ENCODE results near the gene FOXP1.

Gene FOXP1

GRCh38 chr3:71294919-71295318 is 288.6 kb downstream of the FOXP1 start:
- Histone ChIP-seq H3K9me3 (ENCODE audit: control insufficient read depth, low read length) (no peaks in the 10 kb centered on the region), H3K27ac (ENCODE audit: insufficient read depth, low read depth, low read length, poor library complexity, severe bottlenecking) (no peak overlapping the region), H3K4me1 (ENCODE audit: control insufficient read depth, insufficient read depth, low read length) (no peaks in the 10 kb centered on the region), H3K4me3 (ENCODE audit: insufficient read depth, low read depth, low read length) (no peak overlapping the region), H3K27me3 (ENCODE audit: control insufficient read depth, insufficient read depth, low read length, poor library complexity, severe bottlenecking) (no peaks in the 10 kb centered on the region), H3K36me3 (ENCODE audit: control insufficient read depth, insufficient read depth, low read length) (no peaks in the 10 kb centered on the region)
- WGBS, 2 experiments: 89 to 92% methylated on average over 7 of the region's 7 CpGs

- WGBS, 2 experiments: 92% methylated on average over 2 of the region's 2 CpGs
- no peak overlapping the region for H3K4me3 ChIP-seq (ENCODE audit: insufficient read depth, low read depth, low read length)
- no peaks in the 10 kb centered on the region for H3K9me3 ChIP-seq (ENCODE audit: control insufficient read depth, low read length)
Measured at GRCh38 chr3:71290301-71290700, 293.2 kb downstream of the FOXP1 start.

GRCh38 chr3:71288269-71288930 is 295.1 kb downstream of the FOXP1 start:
- no peaks in the 10 kb centered on the region for H3K27me3 ChIP-seq (ENCODE audit: control insufficient read depth, insufficient read depth, low read length, poor library complexity, severe bottlenecking)
- no peak overlapping the region for H3K27ac ChIP-seq (ENCODE audit: insufficient read depth, low read depth, low read length, poor library complexity, severe bottlenecking)
- no peak overlapping the region for H3K4me3 ChIP-seq (ENCODE audit: insufficient read depth, low read depth, low read length)
- no peaks in the 10 kb centered on the region for H3K36me3 ChIP-seq (ENCODE audit: control insufficient read depth, insufficient read depth, low read length)
- 97 to 100% methylated on average over 3 to 4 of the region's 4 CpGs for WGBS, 2 experiments
- no peaks in the 10 kb centered on the region for H3K4me1 ChIP-seq (ENCODE audit: control insufficient read depth, insufficient read depth, low read length)
- H3K9me3 ChIP-seq (ENCODE audit: control insufficient read depth, low read length): no peaks in the 10 kb centered on the region

More at GRCh38 chr3:71290301-71290700, 293.2 kb downstream of the FOXP1 start:
- Histone ChIP-seq H3K36me3 (ENCODE audit: control insufficient read depth, insufficient read depth, low read length) (no peaks in the 10 kb centered on the region), H3K27me3 (ENCODE audit: control insufficient read depth, insufficient read depth, low read length, poor library complexity, severe bottlenecking) (no peaks in the 10 kb centered on the region), H3K4me1 (ENCODE audit: control insufficient read depth, insufficient read depth, low read length) (no peaks in the 10 kb centered on the region), H3K27ac (ENCODE audit: insufficient read depth, low read depth, low read length, poor library complexity, severe bottlenecking) (no peak overlapping the region)

DNA sequence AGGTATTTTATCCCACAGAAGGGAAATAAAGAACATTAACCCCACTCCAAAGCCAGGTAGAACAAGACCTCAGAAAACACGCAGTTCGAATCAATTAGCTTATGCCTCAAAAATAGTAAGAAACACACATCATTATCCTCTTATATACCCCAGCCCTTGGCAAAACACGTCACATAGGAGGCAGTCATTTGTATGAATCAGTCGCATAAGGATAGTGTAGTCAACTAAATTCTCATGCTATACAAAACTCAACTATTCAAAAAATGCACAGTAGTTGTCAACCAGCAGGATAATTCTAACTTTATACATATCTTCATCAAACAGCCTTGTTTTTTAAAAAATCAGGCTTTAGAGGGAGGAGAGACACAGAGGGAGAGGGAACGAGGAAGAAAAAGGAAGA is 298.4 kb downstream of the FOXP1 start:
- no peaks in the 10 kb centered on the region for H3K27me3 ChIP-seq (ENCODE audit: control insufficient read depth, insufficient read depth, low read length, poor library complexity, severe bottlenecking)
- 95% methylated on average over 4 to 5 of the region's 5 CpGs for WGBS, 2 experiments
- no peaks in the 10 kb centered on the region for H3K4me1 ChIP-seq (ENCODE audit: control insufficient read depth, insufficient read depth, low read length)
- no peak overlapping the region for H3K27ac ChIP-seq (ENCODE audit: insufficient read depth, low read depth, low read length, poor library complexity, severe bottlenecking)
- no peak overlapping the region for H3K4me3 ChIP-seq (ENCODE audit: insufficient read depth, low read depth, low read length)
- no peaks in the 10 kb centered on the region for H3K36me3 ChIP-seq (ENCODE audit: control insufficient read depth, insufficient read depth, low read length)
- no peaks in the 10 kb centered on the region for H3K9me3 ChIP-seq (ENCODE audit: control insufficient read depth, low read length)

DNA sequence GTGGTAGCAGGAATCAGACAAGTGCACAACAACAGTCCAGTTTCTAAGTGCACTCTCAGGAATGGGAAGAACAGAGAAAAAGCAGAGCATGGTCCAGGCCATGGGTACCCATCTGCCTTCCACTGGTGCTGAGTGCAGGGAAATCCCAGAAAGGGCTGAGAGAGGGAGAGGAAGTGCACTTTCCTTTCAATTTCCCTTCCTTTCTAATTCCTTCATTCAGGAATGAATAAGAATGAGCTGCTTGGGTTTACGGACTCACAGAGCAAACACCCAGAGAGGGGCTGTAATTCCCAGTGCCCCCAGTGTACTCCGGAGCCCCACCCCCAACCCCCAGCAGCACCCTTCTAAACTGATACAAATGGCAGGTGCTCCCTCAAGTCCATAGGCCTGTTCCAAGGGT is 300.6 kb downstream of the FOXP1 start:
- Histone ChIP-seq H3K4me3 (ENCODE audit: insufficient read depth, low read depth, low read length) (no peak overlapping the region), H3K9me3 (ENCODE audit: control insufficient read depth, low read length) (no peaks in the 10 kb centered on the region), H3K4me1 (ENCODE audit: control insufficient read depth, insufficient read depth, low read length) (no peaks in the 10 kb centered on the region), H3K27ac (ENCODE audit: insufficient read depth, low read depth, low read length, poor library complexity, severe bottlenecking) (no peak overlapping the region), H3K36me3 (ENCODE audit: control insufficient read depth, insufficient read depth, low read length) (no peaks in the 10 kb centered on the region), H3K27me3 (ENCODE audit: control insufficient read depth, insufficient read depth, low read length, poor library complexity, severe bottlenecking) (no peaks in the 10 kb centered on the region)
- 69 to 70% methylated on average over 2 of the region's 2 CpGs for WGBS, 2 experiments

DNA sequence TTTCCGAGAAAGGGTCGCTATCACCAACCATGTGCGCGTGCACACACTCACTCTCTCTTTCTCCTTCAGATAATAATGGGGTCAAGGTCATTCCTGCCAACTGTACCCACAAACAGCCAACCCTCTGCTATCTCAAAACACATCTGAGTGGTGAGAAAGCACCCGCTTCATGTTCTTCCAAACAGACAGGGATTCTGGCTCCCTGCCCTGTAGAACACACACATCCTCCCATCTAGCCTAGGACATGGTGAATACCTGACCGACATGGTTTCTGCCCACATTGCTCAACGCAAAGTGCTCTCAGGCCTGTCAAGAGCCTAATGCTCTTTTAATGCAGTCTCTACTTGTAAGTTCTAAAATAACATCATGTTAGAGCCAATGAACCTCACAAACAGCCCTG is 302.2 kb downstream of the FOXP1 start:
- Histone ChIP-seq H3K9me3 (ENCODE audit: control insufficient read depth, low read length) (no peaks in the 10 kb centered on the region), H3K27me3 (ENCODE audit: control insufficient read depth, insufficient read depth, low read length, poor library complexity, severe bottlenecking) (no peaks in the 10 kb centered on the region), H3K36me3 (ENCODE audit: control insufficient read depth, insufficient read depth, low read length) (no peaks in the 10 kb centered on the region), H3K27ac (ENCODE audit: insufficient read depth, low read depth, low read length, poor library complexity, severe bottlenecking) (no peak overlapping the region), H3K4me3 (ENCODE audit: insufficient read depth, low read depth, low read length) (no peak overlapping the region), H3K4me1 (ENCODE audit: control insufficient read depth, insufficient read depth, low read length) (no peaks in the 10 kb centered on the region)
- WGBS, 2 experiments: 93 to 95% methylated on average over 7 of the region's 7 CpGs

DNA sequence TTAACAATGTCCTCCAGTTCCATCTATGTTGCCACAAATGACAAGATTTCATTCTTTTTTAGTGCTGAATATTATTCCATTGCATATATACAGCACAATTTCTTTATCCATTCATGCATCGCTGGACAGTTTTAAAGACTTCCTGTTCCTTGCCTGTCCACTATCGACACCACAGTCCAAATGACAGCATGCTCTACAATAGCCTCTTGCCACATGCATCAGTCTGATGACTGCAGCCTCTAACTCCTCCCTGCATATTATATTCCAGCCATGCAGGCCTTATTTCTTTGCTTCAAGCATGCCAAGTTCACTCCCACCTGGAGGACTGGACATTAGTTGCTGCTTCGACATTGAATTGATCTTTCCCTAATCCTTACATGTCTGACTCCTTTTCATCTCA is 306.2 kb downstream of the FOXP1 start:
- Histone ChIP-seq H3K27ac (ENCODE audit: insufficient read depth, low read depth, low read length, poor library complexity, severe bottlenecking) (no peak overlapping the region), H3K4me3 (ENCODE audit: insufficient read depth, low read depth, low read length) (no peak overlapping the region), H3K9me3 (ENCODE audit: control insufficient read depth, low read length) (no peaks in the 10 kb centered on the region), H3K36me3 (ENCODE audit: control insufficient read depth, insufficient read depth, low read length) (no peaks in the 10 kb centered on the region), H3K4me1 (ENCODE audit: control insufficient read depth, insufficient read depth, low read length) (no peaks in the 10 kb centered on the region), H3K27me3 (ENCODE audit: control insufficient read depth, insufficient read depth, low read length, poor library complexity, severe bottlenecking) (no peaks in the 10 kb centered on the region)
- WGBS, 2 experiments: 96 to 98% methylated on average over 3 of the region's 3 CpGs

GRCh38 chr3:71276531-71276930 is 307.0 kb downstream of the FOXP1 start:
- Histone ChIP-seq H3K27me3 (ENCODE audit: control insufficient read depth, insufficient read depth, low read length, poor library complexity, severe bottlenecking) (no peaks in the 10 kb centered on the region), H3K4me1 (ENCODE audit: control insufficient read depth, insufficient read depth, low read length) (no peaks in the 10 kb centered on the region), H3K9me3 (ENCODE audit: control insufficient read depth, low read length) (no peaks in the 10 kb centered on the region), H3K36me3 (ENCODE audit: control insufficient read depth, insufficient read depth, low read length) (no peaks in the 10 kb centered on the region), H3K27ac (ENCODE audit: insufficient read depth, low read depth, low read length, poor library complexity, severe bottlenecking) (no peak overlapping the region), H3K4me3 (ENCODE audit: insufficient read depth, low read depth, low read length) (no peak overlapping the region)
- WGBS, 2 experiments: 96 to 97% methylated on average over 4 of the region's 4 CpGs

DNA sequence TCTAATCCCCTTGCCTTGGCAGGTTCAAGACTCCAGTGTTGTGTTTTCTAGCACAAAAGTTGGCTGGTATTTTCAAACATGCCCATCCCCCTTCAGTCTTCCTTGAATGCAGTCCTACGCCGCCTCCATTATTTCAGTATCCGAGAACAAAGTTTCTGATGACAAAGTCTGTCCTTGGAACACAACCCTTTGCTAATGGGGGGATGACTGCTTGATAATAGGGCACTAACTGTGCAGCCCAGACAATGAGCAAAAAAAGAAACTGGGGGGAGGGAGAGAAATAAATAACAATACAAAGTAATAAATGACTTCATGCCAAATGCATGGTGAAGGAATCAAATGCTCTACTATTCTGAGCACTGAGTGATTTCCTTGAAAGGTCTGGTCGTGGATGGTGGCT is 310.1 kb downstream of the FOXP1 start:
- 90 to 95% methylated on average over 4 of the region's 4 CpGs for WGBS, 2 experiments
- H3K27me3 ChIP-seq (ENCODE audit: control insufficient read depth, insufficient read depth, low read length, poor library complexity, severe bottlenecking): no peaks in the 10 kb centered on the region
- H3K4me1 ChIP-seq (ENCODE audit: control insufficient read depth, insufficient read depth, low read length): no peaks in the 10 kb centered on the region

GRCh38 chr3:71271596-71271995 is 311.9 kb downstream of the FOXP1 start:
- Histone ChIP-seq H3K27ac (ENCODE audit: insufficient read depth, low read depth, low read length, poor library complexity, severe bottlenecking) (no peak overlapping the region), H3K4me1 (ENCODE audit: control insufficient read depth, insufficient read depth, low read length) (no peaks in the 10 kb centered on the region), H3K27me3 (ENCODE audit: control insufficient read depth, insufficient read depth, low read length, poor library complexity, severe bottlenecking) (no peaks in the 10 kb centered on the region), H3K36me3 (ENCODE audit: control insufficient read depth, insufficient read depth, low read length) (no peaks in the 10 kb centered on the region), H3K4me3 (ENCODE audit: insufficient read depth, low read depth, low read length) (no peak overlapping the region), H3K9me3 (ENCODE audit: control insufficient read depth, low read length) (no peaks in the 10 kb centered on the region)
- WGBS, 2 experiments: 91 to 94% methylated on average over 3 to 4 of the region's 4 CpGs

More for the DNA sequence above, 310.1 kb downstream of the FOXP1 start:
- H3K36me3 ChIP-seq (ENCODE audit: control insufficient read depth, insufficient read depth, low read length): no peaks in the 10 kb centered on the region
- H3K9me3 ChIP-seq (ENCODE audit: control insufficient read depth, low read length): no peaks in the 10 kb centered on the region
- no peak overlapping the region for H3K27ac ChIP-seq (ENCODE audit: insufficient read depth, low read depth, low read length, poor library complexity, severe bottlenecking)
- no peak overlapping the region for H3K4me3 ChIP-seq (ENCODE audit: insufficient read depth, low read depth, low read length)

- WGBS, 2 experiments: 92 to 93% methylated on average over 8 of the region's 8 CpGs
- Histone ChIP-seq H3K4me3 (ENCODE audit: insufficient read depth, low read depth, low read length) (no peak overlapping the region), H3K4me1 (ENCODE audit: control insufficient read depth, insufficient read depth, low read length) (no peaks in the 10 kb centered on the region), H3K36me3 (ENCODE audit: control insufficient read depth, insufficient read depth, low read length) (no peaks in the 10 kb centered on the region), H3K9me3 (ENCODE audit: control insufficient read depth, low read length) (no peaks in the 10 kb centered on the region), H3K27ac (ENCODE audit: insufficient read depth, low read depth, low read length, poor library complexity, severe bottlenecking) (no peak overlapping the region), H3K27me3 (ENCODE audit: control insufficient read depth, insufficient read depth, low read length, poor library complexity, severe bottlenecking) (no peaks in the 10 kb centered on the region)
Measured at GRCh38 chr3:71269906-71270305, 313.6 kb downstream of the FOXP1 start.

Measured in ectodermal cell (in vitro differentiated cells).